ENCODE results near the gene ZNF750.

The ZNF750 gene

DNA sequence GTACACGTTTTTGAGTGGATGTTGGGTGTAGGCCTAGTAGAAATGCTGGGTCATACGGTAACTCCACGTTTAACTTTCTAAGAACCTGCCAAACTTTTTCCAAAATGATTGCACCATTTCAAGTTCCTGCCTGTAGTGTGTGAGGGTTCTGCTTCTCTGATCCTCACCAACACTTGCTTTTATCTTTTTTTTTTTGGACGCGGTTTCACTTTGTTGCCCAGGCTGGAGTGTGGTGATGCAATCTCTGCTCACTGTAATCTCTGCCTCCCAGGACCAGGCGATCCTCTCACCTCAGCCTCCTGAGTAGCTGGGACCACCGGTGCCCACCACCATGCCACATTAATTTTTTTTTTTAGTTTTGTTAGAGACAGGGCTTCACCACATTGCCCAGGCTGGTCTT, 23.5 kb downstream of the ZNF750 start:
- H3K4me1 ChIP-seq (ENCODE audit: control insufficient read depth, insufficient read depth, low read length, unreplicated experiment), result no peaks in the 10 kb centered on the region
- H3K36me3 ChIP-seq (ENCODE audit: insufficient read depth, low read length), result peaks cover 51% of the 10 kb centered on the region
- H3K79me2 ChIP-seq (ENCODE audit: control insufficient read depth, insufficient read depth, low read length, unreplicated experiment), result no peaks in the 10 kb centered on the region
- no peak overlapping the region for H2AFZ ChIP-seq (ENCODE audit: low read length, unreplicated experiment)
- no peak overlapping the region for H3K4me3 ChIP-seq (ENCODE audit: low read depth, low read length)
- no peaks in the 10 kb centered on the region for H3K27me3 ChIP-seq (ENCODE audit: insufficient read depth, low read length)
- no peak overlapping the region for H3K27ac ChIP-seq (ENCODE audit: low read depth, low read length)

DNA sequence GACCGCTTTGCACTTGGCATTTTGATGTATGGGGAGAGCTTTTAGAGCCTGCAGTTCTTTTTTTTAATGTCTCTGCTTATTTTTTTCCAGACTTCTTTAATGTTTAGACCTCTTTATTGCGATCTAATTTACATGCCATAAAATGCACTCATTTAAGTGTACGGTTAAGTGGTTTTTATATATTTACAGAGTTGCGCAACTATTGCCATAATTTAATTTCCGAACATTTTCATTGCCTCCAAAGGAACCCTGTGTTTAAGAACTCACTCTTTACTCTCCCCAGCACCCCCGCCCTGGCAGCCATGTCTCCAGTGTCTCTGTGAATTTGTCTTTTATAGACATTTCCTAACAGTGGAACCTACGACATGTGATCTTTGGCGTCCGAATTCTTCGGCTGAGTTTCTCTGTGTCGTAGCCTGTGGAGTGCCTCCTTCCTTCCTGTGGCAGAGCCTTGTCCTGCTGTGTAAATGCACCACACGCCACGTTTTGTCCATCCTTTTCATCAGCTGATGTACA, 24.0 kb downstream of the ZNF750 start:
- Histone ChIP-seq H3K4me1 (ENCODE audit: control insufficient read depth, insufficient read depth, low read length, unreplicated experiment) (no peaks in the 10 kb centered on the region), H3K79me2 (ENCODE audit: control insufficient read depth, insufficient read depth, low read length, unreplicated experiment) (no peaks in the 10 kb centered on the region), H3K27ac (ENCODE audit: low read depth, low read length) (no peak overlapping the region), H2AFZ (ENCODE audit: low read length, unreplicated experiment) (no peak overlapping the region), H3K27me3 (ENCODE audit: insufficient read depth, low read length) (no peaks in the 10 kb centered on the region), H3K36me3 (ENCODE audit: insufficient read depth, low read length) (peaks cover 51% of the 10 kb centered on the region), H3K4me3 (ENCODE audit: low read depth, low read length) (no peak overlapping the region)

DNA sequence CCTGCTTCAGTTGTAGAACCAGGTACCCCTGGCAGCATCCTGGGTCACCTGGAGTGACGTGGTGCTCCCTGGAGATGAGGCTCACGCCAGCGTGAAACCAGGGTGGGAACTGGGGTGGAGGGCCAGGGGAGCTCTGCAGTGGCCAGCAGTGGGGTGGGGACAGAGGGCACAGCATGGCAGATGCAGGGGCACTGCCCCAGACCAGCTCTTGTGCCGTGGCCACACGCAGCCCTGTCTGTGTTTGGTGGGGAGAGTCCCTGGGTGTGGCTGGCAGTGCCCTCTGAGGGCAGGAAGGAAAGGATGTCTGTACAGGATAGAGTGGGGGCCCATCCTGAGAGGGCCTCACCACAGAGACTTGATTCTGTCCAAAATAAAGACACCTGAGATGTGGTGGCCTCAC, 24.5 kb downstream of the ZNF750 start:
- Histone ChIP-seq H3K79me2 (ENCODE audit: control insufficient read depth, insufficient read depth, low read length, unreplicated experiment) (no peaks in the 10 kb centered on the region), H3K27ac (ENCODE audit: low read depth, low read length) (no peak overlapping the region)

DNA sequence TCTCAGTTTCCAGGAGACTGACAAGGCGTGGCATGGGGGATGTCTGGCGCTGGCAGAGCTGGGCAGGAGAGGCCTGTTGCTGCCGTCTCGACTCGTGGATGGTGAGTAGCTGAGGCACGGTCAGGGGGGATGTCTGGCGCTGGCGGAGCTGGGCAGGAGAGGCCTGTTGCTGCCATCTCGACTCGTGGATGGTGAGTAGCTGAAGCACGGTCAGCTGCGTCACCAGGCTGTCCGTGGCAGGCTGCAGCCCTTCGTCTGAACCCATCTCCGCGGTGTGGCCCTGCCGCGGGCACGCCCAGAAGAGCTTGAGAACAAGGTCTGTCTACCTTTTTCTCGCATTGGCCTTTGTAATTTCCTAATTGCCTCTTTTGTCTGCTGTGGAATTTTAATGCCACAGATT, 25.0 kb downstream of the ZNF750 start:
- no peak overlapping the region for H3K4me3 ChIP-seq (ENCODE audit: low read depth, low read length)
- no peak overlapping the region for H3K27ac ChIP-seq (ENCODE audit: low read depth, low read length)
- no peak overlapping the region for H2AFZ ChIP-seq (ENCODE audit: low read length, unreplicated experiment)
- peaks cover 45% of the 10 kb centered on the region for H3K36me3 ChIP-seq (ENCODE audit: insufficient read depth, low read length)
- no peaks in the 10 kb centered on the region for H3K79me2 ChIP-seq (ENCODE audit: control insufficient read depth, insufficient read depth, low read length, unreplicated experiment)
- no peaks in the 10 kb centered on the region for H3K4me1 ChIP-seq (ENCODE audit: control insufficient read depth, insufficient read depth, low read length, unreplicated experiment)
- no peaks in the 10 kb centered on the region for H3K27me3 ChIP-seq (ENCODE audit: insufficient read depth, low read length)

More for the DNA sequence above, 24.5 kb downstream of the ZNF750 start:
- Histone ChIP-seq H3K36me3 (ENCODE audit: insufficient read depth, low read length) (peaks cover 46% of the 10 kb centered on the region), H3K4me1 (ENCODE audit: control insufficient read depth, insufficient read depth, low read length, unreplicated experiment) (no peaks in the 10 kb centered on the region), H3K4me3 (ENCODE audit: low read depth, low read length) (no peak overlapping the region), H2AFZ (ENCODE audit: low read length, unreplicated experiment) (no peak overlapping the region), H3K27me3 (ENCODE audit: insufficient read depth, low read length) (no peaks in the 10 kb centered on the region)

DNA sequence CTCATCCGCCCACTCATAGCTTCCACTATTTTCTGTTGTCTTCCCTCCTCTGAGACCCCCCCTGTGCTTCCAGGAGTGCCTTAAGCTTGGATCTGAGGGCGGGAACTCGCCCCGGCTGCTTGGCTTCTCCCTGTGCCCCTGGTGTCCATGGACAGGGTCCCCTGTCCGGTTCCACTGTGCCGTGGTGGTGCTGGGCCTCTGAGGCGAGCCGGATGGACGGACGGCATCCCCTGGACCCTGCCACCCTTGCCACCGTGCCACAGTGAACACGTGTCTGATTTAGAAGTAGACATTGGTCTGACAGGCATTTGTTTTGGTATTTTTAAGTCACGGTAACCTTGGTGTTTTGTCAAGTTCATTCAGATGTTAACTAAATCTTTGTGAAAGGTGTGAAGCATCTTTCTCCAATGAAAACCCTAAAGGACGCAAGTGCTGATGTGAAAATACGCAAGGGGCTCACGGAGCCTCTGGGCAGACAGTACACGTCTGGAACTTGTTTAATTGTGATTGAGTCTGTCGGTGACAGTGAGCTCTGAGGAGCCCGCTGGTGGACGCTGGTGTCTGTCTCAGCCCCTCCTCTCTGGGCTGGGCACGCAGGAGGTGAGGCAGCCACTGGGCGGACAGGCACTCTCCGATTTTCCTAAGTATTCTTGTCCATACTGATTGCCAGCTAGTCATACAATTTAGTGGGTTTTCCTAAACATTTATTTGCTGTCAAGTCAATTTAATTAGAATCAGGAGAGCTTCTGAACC, 26.3 kb downstream of the ZNF750 start:
- H3K36me3 ChIP-seq (ENCODE audit: insufficient read depth, low read length), result peaks cover 38% of the 10 kb centered on the region
- no peak overlapping the region for H3K4me3 ChIP-seq (ENCODE audit: low read depth, low read length)
- H3K27ac ChIP-seq (ENCODE audit: low read depth, low read length), result no peak overlapping the region
- H3K4me1 ChIP-seq (ENCODE audit: control insufficient read depth, insufficient read depth, low read length, unreplicated experiment), result no peaks in the 10 kb centered on the region
- no peaks in the 10 kb centered on the region for H3K27me3 ChIP-seq (ENCODE audit: insufficient read depth, low read length)
- no peaks in the 10 kb centered on the region for H3K79me2 ChIP-seq (ENCODE audit: control insufficient read depth, insufficient read depth, low read length, unreplicated experiment)
- no peak overlapping the region for H2AFZ ChIP-seq (ENCODE audit: low read length, unreplicated experiment)

DNA sequence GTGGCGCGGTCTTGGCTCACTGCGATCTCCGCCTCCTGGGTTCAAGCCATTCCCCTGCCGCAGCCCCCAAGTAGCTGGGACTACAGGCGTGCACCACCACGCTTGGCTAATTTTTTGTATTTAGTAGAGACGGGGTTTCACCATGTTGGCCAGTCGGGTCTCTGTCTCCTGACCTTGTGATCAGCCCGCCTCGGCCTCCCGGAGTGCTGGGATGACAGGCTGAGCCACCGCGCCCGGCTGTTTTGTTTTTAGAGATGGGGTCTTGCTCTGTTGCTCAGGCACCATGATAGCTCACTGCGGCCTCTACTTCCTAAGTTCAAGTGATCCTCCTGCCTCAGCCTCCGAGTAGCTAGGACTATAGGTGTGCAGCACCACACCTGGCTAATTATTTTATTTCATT, 27.2 kb downstream of the ZNF750 start:
- no peaks in the 10 kb centered on the region for H3K79me2 ChIP-seq (ENCODE audit: control insufficient read depth, insufficient read depth, low read length, unreplicated experiment)
- H2AFZ ChIP-seq (ENCODE audit: low read length, unreplicated experiment), result no peak overlapping the region
- H3K4me1 ChIP-seq (ENCODE audit: control insufficient read depth, insufficient read depth, low read length, unreplicated experiment), result no peaks in the 10 kb centered on the region
- no peak overlapping the region for H3K4me3 ChIP-seq (ENCODE audit: low read depth, low read length)
- H3K27ac ChIP-seq (ENCODE audit: low read depth, low read length), result no peak overlapping the region
- H3K27me3 ChIP-seq (ENCODE audit: insufficient read depth, low read length), result no peaks in the 10 kb centered on the region
- H3K36me3 ChIP-seq (ENCODE audit: insufficient read depth, low read length), result peaks cover 30% of the 10 kb centered on the region

DNA sequence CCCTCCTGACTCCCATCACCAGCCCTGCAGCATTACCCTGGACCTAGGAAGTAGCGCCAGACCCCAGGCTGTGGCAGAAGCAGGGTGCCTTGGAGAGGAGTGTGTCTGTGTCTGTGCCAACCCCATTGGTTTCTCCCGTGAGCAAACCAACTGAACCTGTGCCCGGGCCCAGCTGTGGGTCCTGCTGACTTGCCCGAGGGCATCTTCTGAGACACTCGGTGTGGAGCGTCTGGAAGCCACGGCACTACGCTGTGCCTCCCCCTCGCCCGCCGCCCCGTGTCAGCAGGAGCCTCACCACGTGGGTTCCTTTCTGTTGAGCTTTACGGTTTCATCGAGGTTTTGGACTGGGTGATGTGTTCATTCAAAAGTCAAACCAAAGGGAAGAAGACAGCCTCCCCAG, 27.8 kb downstream of the ZNF750 start:
- no peaks in the 10 kb centered on the region for H3K4me1 ChIP-seq (ENCODE audit: control insufficient read depth, insufficient read depth, low read length, unreplicated experiment)
- no peak overlapping the region for H3K27ac ChIP-seq (ENCODE audit: low read depth, low read length)
- H3K4me3 ChIP-seq (ENCODE audit: low read depth, low read length), result no peak overlapping the region
- H3K79me2 ChIP-seq (ENCODE audit: control insufficient read depth, insufficient read depth, low read length, unreplicated experiment), result no peaks in the 10 kb centered on the region
- no peaks in the 10 kb centered on the region for H3K27me3 ChIP-seq (ENCODE audit: insufficient read depth, low read length)
- peaks cover 27% of the 10 kb centered on the region for H3K36me3 ChIP-seq (ENCODE audit: insufficient read depth, low read length)
- H2AFZ ChIP-seq (ENCODE audit: low read length, unreplicated experiment), result no peak overlapping the region

DNA sequence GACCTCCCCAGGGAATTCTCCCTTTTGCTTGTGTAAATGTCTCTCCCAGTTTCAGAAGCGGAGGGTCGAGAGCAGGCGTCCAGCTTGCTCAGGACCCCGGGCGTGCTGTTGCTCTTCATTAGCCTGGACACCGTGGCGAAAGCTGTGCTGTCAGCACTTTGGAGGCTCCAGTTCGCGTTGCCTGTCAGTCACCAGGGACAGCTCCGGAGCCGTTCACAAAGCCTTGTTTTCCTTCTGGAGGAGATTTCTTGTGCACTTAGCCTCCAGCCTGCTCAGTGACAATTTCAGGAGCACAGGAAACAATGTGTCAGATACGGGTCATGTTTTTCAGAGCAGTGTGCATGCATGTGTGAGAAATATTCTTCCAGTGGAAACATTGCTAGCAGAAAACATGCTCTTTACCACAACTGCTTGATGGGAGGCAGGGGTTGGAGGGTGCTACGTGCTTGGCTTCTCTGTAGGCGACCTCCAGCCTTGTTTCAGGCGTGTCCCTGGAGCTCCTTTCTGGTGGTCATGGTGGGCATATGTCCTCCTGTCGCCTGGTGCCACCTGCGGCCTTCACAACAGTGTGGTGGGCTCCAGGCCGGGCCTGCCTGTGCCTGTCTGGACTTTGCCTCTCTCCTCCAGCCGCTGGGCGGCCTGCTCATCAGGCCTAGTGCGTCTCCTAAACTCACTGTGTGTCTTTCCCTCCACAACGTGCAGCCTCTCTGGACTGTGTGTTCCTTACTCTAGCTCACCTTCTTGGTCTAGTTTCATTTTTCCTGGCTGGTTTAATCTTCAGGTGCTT, 29.0 kb downstream of the ZNF750 start:
- H3K79me2 ChIP-seq (ENCODE audit: control insufficient read depth, insufficient read depth, low read length, unreplicated experiment), result no peaks in the 10 kb centered on the region
- no peaks in the 10 kb centered on the region for H3K27me3 ChIP-seq (ENCODE audit: insufficient read depth, low read length)
- no peak overlapping the region for H3K27ac ChIP-seq (ENCODE audit: low read depth, low read length)
- H2AFZ ChIP-seq (ENCODE audit: low read length, unreplicated experiment), result no peak overlapping the region
- peaks cover 19% of the 10 kb centered on the region for H3K36me3 ChIP-seq (ENCODE audit: insufficient read depth, low read length)
- no peaks in the 10 kb centered on the region for H3K4me1 ChIP-seq (ENCODE audit: control insufficient read depth, insufficient read depth, low read length, unreplicated experiment)
- no peak overlapping the region for H3K4me3 ChIP-seq (ENCODE audit: low read depth, low read length)

DNA sequence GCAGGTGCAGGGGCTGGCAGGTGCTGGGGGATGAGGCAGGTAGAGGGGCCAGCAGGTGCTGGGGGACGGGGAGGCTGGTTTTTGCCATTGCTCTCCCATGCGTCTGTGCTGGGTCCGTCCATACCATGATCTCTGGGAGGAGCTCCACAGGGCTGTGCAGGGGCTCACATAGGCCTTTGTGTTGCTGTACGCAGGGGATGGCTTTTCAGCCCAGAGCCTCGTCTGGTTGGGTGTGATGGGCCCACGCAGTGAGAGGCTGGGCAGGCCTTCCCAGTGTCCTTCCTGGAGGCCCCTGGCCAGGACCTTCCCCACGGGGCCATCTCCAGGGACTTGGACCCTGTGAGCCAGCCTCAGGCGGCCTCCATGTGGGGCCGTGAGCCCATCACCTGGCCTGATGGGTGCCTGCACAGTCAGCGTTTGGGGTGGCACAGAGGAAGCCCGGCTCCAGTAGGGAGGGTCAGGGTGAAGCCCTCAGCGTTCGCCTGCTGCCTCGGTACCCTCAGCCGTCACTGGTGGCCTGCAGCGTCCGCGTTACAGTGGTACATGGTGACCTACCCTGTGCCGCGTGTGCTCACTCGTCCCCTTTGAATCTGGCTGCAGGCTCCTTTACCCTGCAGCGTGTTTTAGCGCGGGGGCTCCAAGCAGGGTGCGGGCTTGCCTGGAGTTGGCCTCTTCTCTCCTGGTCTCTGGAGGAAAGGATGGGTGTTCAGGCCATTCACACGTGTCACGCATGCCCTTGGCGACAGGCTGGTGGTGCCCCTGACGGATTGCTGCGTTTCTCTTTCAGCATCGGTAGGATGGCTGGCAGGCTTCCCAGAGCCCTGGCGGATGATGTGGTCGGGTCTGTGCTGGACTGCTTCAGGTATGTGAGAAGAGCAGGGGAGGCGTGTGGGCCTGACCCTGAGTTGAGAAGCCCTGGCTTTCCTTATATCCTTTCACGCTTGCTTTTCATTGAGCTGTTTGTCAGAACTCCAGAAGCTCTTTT, 30.6 kb downstream of the ZNF750 start:
- Histone ChIP-seq H2AFZ (ENCODE audit: low read length, unreplicated experiment) (no peak overlapping the region), H3K36me3 (ENCODE audit: insufficient read depth, low read length) (peaks cover 8% of the 10 kb centered on the region; the same call in 1 of the 2 replicates), H3K27ac (ENCODE audit: low read depth, low read length) (no peak overlapping the region), H3K79me2 (ENCODE audit: control insufficient read depth, insufficient read depth, low read length, unreplicated experiment) (peaks cover 7% of the 10 kb centered on the region), H3K4me1 (ENCODE audit: control insufficient read depth, insufficient read depth, low read length, unreplicated experiment) (peaks cover 6% of the 10 kb centered on the region), H3K4me3 (ENCODE audit: low read depth, low read length) (no peak overlapping the region), H3K27me3 (ENCODE audit: insufficient read depth, low read length) (no peaks in the 10 kb centered on the region)

DNA sequence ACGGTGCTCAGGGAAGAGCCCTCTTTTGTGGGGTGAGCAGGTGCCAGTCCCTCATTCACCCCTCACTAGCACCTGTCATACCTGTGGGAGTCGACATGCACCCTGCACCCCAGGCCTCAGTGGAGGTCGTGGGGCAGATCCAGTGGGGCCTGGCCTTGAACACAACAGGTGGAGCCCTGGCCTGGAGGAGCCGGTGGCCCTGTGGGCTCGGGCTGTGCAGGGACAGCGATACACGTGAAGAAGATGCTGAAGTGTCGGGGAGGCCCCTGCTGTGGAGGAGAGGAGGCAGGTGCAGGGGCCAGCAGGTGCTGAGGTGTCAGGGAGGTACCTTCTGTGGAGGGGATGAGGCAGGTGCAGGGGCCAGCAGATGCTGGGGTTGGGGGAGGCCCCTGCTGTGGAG, 31.8 kb downstream of the ZNF750 start:
- peaks cover 10% of the 10 kb centered on the region for H3K79me2 ChIP-seq (ENCODE audit: control insufficient read depth, insufficient read depth, low read length, unreplicated experiment)
- H3K27me3 ChIP-seq (ENCODE audit: insufficient read depth, low read length), result no peaks in the 10 kb centered on the region
- H3K27ac ChIP-seq (ENCODE audit: low read depth, low read length), result no peak overlapping the region
- H3K36me3 ChIP-seq (ENCODE audit: insufficient read depth, low read length), result no peaks in the 10 kb centered on the region
- no peak overlapping the region for H3K4me3 ChIP-seq (ENCODE audit: low read depth, low read length)
- H2AFZ ChIP-seq (ENCODE audit: low read length, unreplicated experiment), result no peak overlapping the region
- peaks cover 6% of the 10 kb centered on the region for H3K4me1 ChIP-seq (ENCODE audit: control insufficient read depth, insufficient read depth, low read length, unreplicated experiment)

All from ACC112 (cell line).